Measurements from ENCODE around the gene OR52I2. TPM values are rescaled to one million over a fixed set of nuclear protein-coding genes. Genes with fewer than 3 reads are reported as not detected.
A peak's percentile ranks its signal among the peaks of the same experiment; 100 is the strongest.

The OR52I2 gene
- total RNA-seq, 1 donor from 2014 or later: not detected

DNA sequence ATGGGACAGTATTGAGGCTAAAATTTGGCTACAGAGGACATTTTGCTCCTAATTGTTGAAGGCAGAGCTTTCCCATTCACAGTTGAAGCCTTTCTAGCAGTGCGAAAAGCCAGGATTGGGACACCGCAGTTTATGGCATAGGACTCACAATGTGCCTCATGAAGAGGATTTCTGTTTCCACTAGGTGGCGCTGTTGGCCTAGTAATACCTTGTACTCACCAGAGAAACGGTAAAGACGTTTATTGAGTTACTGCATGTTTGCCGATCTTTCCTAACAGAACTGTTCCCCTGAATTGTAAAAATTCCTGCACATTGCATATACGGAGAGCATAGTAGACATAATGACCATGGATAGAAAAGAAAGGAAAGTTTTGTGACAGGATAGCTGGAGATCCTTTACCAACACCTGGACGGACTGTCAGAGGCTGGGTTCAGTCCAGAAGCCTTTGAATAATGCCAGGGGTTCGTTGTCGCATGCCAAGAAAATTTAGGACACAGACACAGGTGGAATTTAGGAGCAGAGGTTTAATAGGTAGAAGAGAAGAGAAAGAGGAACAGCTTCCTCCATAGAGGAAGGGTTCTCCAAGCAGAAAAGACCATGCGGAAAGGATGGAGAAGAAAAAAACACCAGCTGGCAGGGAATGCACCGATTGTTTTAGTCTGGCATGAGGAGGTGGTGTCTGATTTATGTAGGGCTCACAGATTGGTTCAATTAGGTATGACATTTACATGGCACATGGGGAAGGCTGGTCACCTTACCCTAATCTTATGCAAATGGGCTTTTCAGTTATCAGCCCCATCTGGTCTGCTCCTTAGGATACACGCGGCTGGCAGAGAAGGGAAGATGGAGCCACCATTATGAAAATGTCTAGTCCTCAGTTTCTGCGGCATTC lies 44.9 kb downstream of the OR52I2 start:
- H3K4me3 ChIP-seq (ENCODE audit: low read depth, low read length): no peak overlapping the region
- DNase-seq (ENCODE audit: low read depth): peak; percentile 32
- TF ChIP-seq, protein P1, sequence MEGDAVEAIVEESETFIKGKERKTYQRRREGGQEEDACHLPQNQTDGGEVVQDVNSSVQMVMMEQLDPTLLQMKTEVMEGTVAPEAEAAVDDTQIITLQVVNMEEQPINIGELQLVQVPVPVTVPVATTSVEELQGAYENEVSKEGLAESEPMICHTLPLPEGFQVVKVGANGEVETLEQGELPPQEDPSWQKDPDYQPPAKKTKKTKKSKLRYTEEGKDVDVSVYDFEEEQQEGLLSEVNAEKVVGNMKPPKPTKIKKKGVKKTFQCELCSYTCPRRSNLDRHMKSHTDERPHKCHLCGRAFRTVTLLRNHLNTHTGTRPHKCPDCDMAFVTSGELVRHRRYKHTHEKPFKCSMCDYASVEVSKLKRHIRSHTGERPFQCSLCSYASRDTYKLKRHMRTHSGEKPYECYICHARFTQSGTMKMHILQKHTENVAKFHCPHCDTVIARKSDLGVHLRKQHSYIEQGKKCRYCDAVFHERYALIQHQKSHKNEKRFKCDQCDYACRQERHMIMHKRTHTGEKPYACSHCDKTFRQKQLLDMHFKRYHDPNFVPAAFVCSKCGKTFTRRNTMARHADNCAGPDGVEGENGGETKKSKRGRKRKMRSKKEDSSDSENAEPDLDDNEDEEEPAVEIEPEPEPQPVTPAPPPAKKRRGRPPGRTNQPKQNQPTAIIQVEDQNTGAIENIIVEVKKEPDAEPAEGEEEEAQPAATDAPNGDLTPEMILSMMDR (conservative IDR thresholded peaks at IDR 0.05; ENCODE audit: low read depth, low read length): peak; percentile 80

DNA sequence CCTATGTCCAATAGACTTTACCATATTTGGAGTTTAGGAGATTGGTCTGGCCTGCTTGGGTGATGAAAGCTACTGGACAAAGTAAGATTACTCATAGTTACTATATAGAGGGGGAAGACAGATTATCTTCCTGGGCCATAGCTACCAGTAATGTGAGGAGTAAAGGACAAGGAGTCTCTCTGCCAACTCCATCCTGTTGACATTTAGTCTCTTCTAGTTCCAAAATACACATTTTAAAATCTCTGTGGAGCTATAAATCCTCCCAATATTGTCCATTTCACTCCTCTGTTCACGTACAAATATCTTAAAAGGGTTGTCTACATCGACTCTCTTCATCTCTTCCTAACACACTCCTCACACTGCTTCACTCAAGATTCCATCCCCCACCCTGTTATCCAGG lies 54.6 kb downstream of the OR52I2 start:
- TF ChIP-seq, protein P1 (conservative IDR thresholded peaks at IDR 0.05; ENCODE audit: low read depth, low read length): no peak
- no peak for DNase-seq (ENCODE audit: low read depth)
- H3K4me3 ChIP-seq (ENCODE audit: low read depth, low read length): no peak overlapping the region

DNA sequence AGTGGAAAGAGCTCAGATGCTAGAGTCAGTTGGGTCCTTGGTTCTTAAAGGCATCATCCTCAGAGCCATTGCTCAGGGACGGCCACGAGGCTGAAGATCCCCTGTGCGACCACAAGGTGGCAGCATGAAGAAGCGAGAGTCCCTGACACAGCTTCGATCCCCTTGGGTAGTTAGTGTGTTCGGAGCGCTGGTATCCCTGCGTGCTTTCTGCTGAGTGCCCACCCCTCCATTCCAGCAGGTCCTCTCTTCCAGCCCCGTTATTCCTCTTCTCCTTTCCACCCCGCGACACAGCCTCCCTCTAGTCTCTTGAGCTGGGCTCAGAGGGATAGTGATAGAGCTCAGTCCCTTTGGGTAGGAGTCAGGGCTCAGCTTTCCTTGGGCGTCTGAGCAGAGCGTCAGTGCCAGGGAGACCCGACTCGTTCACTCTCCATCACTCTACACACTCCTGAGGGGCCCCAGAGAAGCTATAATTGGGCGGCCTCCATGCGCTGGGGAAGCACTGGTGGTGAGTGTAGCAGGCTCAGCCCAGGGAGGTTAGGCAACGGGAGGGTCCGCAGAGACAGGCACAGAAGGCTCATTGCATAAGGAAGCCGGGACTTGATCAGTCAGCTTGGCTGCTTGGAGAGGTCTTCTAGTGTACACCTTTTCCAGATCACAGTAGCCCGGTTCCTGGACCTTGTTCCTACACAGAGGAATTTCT lies 55.6 kb downstream of the OR52I2 start, which contains the start of gene OR51D1:
TSS of gene OR51D1 (plus strand) at position 516 of the 700 bp plus-strand sequence. CDS start 2,314 bp downstream, outside the sequence.
- TF ChIP-seq, protein P1 (conservative IDR thresholded peaks at IDR 0.05; ENCODE audit: low read depth, low read length): peak; percentile 96
- peak within 1 kb of the TSS; percentile 20 for H3K4me3 ChIP-seq (ENCODE audit: low read depth, low read length)
- DNase-seq (ENCODE audit: low read depth): peak; percentile 2

DNA sequence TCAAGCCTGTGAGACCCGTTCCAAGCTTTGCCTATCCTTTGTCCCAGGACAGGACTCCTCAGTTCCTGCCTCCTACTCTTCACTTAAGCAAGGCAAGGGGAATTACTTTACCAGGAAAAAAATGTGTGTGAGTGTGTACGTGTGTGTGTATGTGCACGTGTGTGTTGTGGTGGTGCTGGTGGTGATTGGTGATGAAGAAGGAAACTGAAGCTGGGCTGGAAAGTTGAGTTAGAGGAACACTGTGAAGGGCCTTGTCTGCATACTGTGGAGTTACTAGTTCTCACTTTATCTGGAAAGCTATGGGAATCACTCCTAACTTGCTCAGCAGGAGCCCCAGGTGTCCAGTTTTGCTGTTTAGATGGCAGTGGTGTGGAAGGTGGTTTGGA lies 56.1 kb downstream of the OR52I2 start:
- no peak overlapping the region for H3K4me3 ChIP-seq (ENCODE audit: low read depth, low read length)
- TF ChIP-seq, protein P1 (conservative IDR thresholded peaks at IDR 0.05; ENCODE audit: low read depth, low read length): no peak
- no peak for DNase-seq (ENCODE audit: low read depth)

DNA sequence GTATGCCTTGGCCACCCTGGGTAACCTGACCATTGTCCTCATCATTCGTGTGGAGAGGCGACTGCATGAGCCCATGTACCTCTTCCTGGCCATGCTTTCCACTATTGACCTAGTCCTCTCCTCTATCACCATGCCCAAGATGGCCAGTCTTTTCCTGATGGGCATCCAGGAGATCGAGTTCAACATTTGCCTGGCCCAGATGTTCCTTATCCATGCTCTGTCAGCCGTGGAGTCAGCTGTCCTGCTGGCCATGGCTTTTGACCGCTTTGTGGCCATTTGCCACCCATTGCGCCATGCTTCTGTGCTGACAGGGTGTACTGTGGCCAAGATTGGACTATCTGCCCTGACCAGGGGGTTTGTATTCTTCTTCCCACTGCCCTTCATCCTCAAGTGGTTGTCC lies 58.4 kb downstream of the OR52I2 start:
- TF ChIP-seq, protein P1 (conservative IDR thresholded peaks at IDR 0.05; ENCODE audit: low read depth, low read length): no peak
- no peak for DNase-seq (ENCODE audit: low read depth)
- H3K4me3 ChIP-seq (ENCODE audit: low read depth, low read length): no peak overlapping the region

DNA sequence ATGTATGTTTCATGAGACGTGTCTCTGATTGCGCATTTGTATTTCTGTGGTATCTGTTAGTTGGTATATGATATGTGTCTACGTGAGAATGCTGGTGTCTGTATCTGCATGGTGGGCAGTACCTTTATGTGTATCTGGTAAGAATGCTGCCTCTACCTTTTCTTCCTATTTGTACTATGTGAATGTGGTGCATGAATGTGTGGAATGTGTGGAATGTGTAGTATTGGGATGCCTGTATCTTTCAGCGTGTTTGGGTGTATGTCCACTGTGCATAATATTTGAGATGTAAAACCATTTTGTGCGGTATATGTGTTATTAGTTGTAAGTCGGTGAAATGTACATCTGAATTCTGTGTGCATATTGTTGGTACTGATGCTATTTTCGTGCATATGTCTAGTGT lies 60.0 kb downstream of the OR52I2 start:
- no peak for DNase-seq (ENCODE audit: low read depth)
- TF ChIP-seq, protein P1 (conservative IDR thresholded peaks at IDR 0.05; ENCODE audit: low read depth, low read length): no peak
- no peak overlapping the region for H3K4me3 ChIP-seq (ENCODE audit: low read depth, low read length)
